Rectal smooth muscle tissue (tissue), 1 donor: ENCODE data around the gene HLA-DMB.
"Not testable (repeated sequence)": the region's sequence is repeated elsewhere in the genome, so short reads cannot be mapped to it uniquely, and the experiment has no call there.

ENCODE experiments used
- H3K27ac ChIP-seq: one replicate; pipeline ENCODE4 v1.7.0; 2013; ENCODE audit warnings: low read depth, low read length, inconsistent platforms
- H3K27me3 ChIP-seq: one replicate; pipeline ENCODE4 v1.7.0; 2013; ENCODE audit warnings: low read length; ENCODE audit not compliant: control insufficient read depth, insufficient read depth
- H3K36me3 ChIP-seq: one replicate; pipeline ENCODE4 v1.7.0; 2013; ENCODE audit warnings: low read length; ENCODE audit not compliant: control insufficient read depth, insufficient read depth
- H3K4me1 ChIP-seq: one replicate; pipeline ENCODE4 v1.7.0; 2013; ENCODE audit warnings: low read length; ENCODE audit not compliant: control insufficient read depth, insufficient read depth
- H3K4me3 ChIP-seq: one replicate; pipeline ENCODE4 v1.7.0; 2013; ENCODE audit warnings: low read length
- H3K9ac ChIP-seq: one replicate; pipeline ENCODE4 v1.7.0; 2013; ENCODE audit warnings: low read length

HLA-DMB gene

DNA sequence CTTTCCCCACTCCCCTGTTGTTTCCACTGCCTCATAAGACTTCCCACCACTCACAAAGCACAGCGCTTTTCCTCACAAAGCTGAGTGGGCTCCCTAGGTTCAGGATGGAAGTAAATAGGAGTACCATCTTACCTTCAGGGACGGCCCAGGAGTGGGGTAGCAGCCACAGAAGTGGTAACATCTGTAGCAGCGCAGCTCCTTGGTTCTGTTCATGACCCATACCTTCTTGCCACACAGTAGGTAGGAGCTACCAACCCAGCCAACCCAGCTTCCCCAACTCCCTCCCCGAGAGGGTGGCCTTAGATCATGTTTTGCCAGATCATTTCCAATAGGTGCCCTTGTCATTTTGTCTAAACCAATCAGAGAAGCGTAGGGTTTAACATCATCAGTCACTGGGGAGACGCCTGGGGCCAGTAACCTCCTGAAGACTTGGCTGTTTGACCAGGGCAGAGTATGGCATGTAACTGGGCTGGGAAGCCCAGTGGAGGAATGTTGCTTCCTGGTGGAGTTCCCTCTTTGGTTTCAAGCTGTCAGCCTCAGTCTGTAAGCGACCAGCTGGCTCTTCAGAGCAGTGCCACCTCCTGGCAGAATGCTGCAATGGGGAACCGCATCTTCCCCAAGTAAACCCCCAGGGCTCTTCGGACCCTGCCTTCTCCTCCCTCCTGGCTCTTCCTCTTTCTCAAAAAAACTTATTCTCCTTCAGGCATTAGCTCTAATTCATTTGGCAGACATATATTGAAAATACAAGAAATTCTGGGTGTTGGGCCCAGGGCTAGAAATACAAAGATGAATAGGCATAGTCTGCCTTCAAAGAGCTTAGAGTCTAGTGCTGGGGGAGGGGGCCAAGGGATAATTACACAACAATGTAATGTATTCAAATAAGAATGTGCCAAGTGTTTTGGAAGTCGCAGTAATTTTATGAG lies 12.2 kb upstream of the HLA-DMB start, which contains the start of gene HLA-DMA:
Gene HLA-DMA (minus strand): TSS at position 281 of the 923 bp plus-strand sequence. CDS start 61 bp downstream, at position 220.
- Histone ChIP-seq H3K27me3 (no peaks in the 10 kb centered on the region), H3K27ac (peak within 1 kb of the TSS; percentile 81), H3K9ac (no peak within 1 kb of the TSS), H3K4me3 (peak within 1 kb of the TSS; percentile 65), H3K4me1 (peaks cover 6% of the 10 kb centered on the region), H3K36me3 (no peaks in the 10 kb centered on the region)

DNA sequence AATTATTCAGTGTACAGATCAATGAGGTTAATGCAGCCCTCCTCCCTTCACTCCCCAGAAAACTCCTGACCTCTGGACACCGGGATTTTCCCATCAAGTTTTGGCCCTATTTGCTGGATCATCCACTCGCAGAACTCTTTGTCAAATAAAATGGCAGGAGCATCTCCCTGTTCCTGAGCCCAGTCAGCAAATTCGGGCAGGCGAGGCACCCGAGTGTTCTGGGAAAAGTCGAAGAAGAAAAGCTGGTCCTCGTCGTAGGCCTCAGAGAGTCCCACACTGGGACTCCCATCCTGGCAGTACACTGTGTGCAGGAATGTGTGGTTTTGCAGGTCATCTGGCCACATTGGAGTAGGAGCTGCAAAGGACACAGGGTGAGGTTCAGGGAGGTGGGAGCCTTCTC lies 9.6 kb upstream of the HLA-DMB start:
- Histone ChIP-seq H3K9ac (no peak overlapping the region), H3K4me3 (no peak overlapping the region), H3K36me3 (no peaks in the 10 kb centered on the region), H3K4me1 (peaks cover 6% of the 10 kb centered on the region), H3K27ac (no peak overlapping the region), H3K27me3 (no peaks in the 10 kb centered on the region)

DNA sequence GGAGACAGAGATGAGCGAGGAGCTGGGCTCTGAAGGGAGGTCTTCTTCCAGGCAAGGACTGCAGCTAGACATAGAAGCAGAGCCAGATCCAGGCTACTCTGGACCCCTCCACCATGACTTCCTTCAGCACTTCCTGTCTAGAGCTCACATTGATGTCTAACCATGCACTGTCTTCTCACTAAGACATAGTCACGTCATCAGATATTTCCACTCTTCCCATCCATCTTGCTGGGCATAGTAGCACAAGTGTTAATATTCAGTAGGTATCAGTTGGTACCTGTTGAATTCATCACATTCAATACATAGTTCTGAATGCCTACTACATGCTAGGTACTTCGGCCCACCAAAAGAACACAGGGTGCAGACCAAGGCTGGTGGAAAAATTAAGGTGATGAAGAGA lies 9.2 kb upstream of the HLA-DMB start:
- H3K27ac ChIP-seq = no peak overlapping the region
- no peaks in the 10 kb centered on the region for H3K36me3 ChIP-seq
- no peaks in the 10 kb centered on the region for H3K27me3 ChIP-seq
- H3K4me1 ChIP-seq = peaks cover 6% of the 10 kb centered on the region
- H3K9ac ChIP-seq = no peak overlapping the region
- H3K4me3 ChIP-seq = no peak overlapping the region

DNA sequence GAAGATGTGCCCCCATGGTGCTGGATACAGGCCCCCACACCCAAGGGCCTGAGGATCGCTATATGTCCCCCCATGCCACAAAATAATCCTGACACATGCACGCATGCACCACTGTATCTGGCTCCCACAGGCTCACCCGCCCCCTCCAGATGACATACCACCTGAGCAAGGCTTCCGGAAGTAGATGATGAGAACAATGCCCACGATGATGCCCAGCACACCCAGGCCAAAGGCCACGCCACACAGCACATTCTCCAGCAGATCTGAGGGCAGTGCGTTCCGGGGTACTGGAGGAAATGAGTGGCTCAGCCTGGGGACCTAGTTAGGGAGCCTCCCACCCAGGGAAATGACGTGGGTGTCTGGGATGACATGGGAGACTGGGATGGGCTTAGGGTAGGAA lies 8.3 kb upstream of the HLA-DMB start:
- H3K4me3 ChIP-seq = no peak overlapping the region
- no peaks in the 10 kb centered on the region for H3K36me3 ChIP-seq
- no peak overlapping the region for H3K27ac ChIP-seq
- no peaks in the 10 kb centered on the region for H3K27me3 ChIP-seq
- H3K4me1 ChIP-seq = peaks cover 6% of the 10 kb centered on the region
- H3K9ac ChIP-seq = no peak overlapping the region

DNA sequence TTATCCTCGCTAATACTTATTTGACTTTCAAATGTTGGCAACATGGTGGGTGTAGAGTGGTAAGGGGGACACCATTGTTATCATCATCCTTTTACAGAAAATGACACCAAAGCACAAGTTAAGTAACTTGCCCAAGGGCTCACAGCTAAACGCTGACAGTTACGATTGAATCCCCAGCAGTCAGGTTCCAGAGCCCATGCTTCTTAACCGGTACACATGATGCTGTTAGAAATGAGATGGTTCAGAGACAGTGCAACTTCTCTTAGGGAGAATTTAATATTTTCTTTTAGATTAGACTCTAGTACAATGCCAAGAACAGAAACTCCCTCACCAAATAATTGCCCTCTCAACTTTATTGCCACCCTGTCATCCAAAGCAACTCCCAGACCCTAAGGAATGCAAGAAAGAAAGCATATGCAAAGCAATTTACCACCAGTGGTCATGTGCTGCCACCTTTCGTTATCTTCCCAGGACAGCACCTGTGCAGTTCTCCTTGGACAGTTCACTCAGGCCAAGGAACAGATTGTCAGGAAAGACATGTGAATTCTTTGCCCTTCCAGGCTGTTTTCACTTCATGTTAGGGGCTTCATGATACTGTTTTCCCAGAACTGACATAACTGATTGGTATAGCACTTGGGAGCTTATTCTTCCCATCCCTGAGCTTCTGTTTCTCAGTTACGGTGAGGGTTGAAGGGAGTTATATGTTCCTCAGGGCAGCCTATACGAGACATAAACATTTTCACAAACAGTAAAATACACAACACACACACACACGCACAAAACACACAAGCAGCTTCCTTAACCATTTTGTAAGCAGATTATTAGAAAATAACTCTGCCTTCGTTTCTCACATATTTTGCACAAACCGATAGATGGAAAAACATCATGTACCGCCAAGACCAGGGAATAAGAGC lies 7.0 kb upstream of the HLA-DMB start:
- Histone ChIP-seq H3K36me3 (no peaks in the 10 kb centered on the region), H3K4me3 (no peak overlapping the region), H3K27me3 (no peaks in the 10 kb centered on the region), H3K27ac (no peak overlapping the region), H3K9ac (no peak overlapping the region), H3K4me1 (peaks cover 5% of the 10 kb centered on the region)

DNA sequence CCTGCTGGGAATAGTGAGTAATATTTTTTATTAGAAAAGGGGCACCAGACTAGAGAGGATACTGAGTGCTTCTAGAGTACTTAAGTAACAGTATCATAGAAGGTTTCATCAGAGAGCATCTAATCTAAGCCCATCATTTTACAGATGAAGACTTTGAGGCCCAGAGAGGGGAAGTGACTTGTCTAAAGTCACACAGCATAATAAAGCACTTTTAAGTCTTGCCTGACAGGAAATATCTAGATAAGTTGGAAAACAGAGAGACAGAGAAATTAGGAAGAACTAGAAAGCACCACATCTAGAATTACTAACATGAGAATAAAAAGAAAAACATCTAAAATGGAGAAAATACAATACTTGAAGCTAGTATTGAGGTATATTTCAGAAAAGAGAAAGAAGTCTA lies 6.1 kb upstream of the HLA-DMB start:
- Histone ChIP-seq H3K4me3 (no peak overlapping the region), H3K27me3 (no peaks in the 10 kb centered on the region), H3K4me1 (no peaks in the 10 kb centered on the region), H3K9ac (no peak overlapping the region), H3K36me3 (no peaks in the 10 kb centered on the region), H3K27ac (no peak overlapping the region)

DNA sequence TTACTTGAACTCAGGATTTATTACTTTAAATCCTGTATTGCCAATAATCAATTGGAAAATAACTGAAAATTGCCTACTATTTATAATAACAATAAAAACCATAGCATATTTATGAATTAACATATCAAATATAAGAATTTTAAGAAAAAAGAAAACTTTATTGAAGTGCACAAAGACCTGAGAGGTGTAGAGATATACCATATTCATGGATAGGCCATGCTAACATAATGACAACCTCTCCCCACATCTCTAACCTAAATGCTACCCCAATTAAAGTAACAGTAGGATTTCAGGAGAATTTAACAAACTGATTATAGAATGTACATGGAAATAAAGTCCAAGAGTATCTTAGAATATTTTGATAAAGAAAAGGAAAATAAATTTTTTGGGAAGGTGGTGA lies 5.1 kb upstream of the HLA-DMB start:
- no peak overlapping the region for H3K27ac ChIP-seq

DNA sequence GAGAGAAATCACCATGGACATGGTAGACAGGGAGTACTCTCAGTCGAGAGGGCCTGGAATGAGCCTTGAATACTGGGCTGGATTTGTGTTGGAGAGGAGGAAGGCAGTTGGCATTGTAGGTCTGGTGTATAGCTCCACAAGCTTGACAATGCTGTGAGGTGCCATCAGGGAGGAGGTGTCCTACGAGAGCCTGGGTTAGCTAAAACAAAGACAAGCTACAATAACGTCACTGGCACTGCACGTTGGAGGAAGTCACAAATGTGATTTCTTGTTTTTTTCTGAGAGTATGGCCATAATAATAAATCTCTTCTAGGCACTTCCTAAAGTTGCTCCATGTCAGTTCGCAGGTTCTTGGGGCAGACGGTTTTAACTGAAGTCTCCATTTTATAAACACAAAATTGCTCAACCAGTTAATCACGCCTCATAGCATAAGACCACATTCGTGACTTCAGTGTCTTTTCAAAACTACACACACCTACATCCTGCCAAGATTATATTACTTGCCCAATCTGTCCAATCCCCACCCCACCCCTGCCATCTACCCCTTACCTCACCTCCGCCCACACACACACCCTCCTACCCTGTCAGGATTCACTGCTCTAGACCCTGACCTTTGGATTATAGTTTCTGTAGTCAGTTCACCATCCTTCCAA lies 4.4 kb upstream of the HLA-DMB start:
- Histone ChIP-seq H3K9ac (no peak overlapping the region), H3K4me3 (no peak overlapping the region), H3K36me3 (no peaks in the 10 kb centered on the region), H3K27ac (peak overlapping the region; percentile 34), H3K4me1 (no peaks in the 10 kb centered on the region), H3K27me3 (no peaks in the 10 kb centered on the region)

More for the DNA sequence above, 5.1 kb upstream of the HLA-DMB start:
- Histone ChIP-seq H3K4me1 (no peaks in the 10 kb centered on the region), H3K27me3 (no peaks in the 10 kb centered on the region), H3K36me3 (no peaks in the 10 kb centered on the region), H3K9ac (no peak overlapping the region), H3K4me3 (no peak overlapping the region)

DNA sequence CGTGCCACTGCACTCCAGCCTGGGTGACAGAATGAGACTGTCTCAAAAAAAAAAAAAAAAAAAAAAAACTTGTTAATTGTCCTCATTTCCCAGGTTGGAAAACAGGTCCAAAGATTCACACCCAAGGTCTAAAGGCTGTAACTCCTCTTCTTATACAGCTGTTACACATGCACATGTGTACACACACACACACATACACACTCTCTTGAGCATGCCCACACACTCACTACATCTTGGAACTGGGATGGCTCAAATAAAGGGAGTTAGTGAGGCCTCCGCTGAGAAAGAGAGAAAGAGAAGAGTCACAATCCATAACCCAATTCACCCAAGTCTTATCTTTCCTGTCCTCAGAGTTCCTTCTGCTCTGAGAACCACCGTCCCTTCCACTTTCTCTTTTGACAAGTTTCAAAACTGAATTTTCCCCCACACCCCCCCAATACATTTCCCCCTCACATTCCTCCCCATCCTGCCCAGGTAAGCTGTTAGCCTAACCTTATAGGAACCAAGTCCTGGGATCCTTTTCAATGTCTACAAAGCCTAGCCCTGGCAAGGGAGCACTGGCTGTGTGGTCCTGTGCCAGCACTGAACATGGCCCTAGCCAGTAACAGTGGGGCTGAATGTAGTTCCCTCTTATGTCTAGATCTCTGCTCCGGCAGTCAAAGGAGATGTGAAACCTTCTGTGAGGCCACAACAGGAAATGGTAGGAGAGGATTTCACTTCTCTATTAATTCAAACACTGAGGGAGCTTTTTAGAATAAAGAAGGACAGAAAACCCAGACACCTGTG lies 3.2 kb upstream of the HLA-DMB start:
- Histone ChIP-seq H3K4me1 (no peaks in the 10 kb centered on the region), H3K4me3 (no peak overlapping the region), H3K27ac (peak overlapping the region; percentile 26), H3K9ac (peak overlapping the region; percentile 16), H3K27me3 (no peaks in the 10 kb centered on the region), H3K36me3 (no peaks in the 10 kb centered on the region)

DNA sequence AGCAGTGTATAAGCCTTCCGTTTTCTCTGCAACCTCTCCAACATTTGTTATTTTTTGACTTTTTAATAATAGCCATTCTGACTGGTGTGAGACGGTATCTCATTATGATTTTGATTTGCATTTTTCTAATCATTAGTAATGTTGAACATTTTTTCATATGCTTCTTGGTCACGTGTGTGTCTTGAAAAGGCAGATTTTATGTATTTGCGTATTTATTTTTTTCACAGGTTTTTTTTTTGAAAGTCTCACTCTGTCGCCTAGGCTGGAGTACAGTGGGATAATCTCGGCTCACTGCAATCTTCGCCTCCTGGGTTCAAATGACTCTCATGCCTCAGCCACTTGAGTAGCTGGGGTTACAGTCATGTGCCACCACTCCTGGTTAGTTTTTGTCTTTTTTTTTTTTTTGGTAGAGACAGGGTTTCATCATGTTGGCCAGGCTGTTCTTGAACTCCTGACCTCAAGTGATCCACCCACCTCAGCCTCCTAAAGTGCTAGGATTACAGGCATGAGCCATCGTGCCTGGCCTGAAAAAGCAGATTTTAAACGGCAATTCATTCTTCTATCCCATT lies 1.8 kb upstream of the HLA-DMB start:
- H3K27ac ChIP-seq = not testable (repeated sequence)

DNA sequence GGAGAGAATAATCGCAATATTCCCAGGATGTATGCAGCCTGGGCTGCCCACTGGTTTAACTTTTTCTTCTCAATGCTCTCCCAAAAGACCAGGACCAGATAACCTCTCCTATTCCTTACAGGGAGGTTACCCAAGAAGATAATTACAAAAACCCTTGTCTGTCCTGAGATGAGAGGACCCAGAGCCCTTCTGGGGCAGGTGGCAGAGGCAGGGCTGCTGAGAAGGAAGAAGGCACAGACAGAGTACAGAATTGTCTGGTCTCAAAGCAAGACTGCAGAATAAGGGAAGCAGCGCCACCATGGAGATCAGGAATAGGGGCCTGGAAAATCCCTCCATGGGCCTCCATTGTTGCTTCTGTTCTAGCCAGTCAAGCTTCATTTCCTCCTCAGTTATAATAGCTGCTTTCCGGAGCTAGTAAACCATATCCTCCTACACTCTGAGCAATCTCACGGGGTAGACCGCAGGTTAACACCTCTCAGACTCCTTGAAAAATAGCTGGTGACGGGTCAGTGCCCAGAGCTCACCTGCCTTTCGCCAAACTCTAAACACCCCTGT lies 463 bp upstream of the HLA-DMB start:
- no peaks in the 10 kb centered on the region for H3K27me3 ChIP-seq
- H3K4me1 ChIP-seq = no peaks in the 10 kb centered on the region
- H3K27ac ChIP-seq = peak overlapping the region; percentile 16
- H3K36me3 ChIP-seq = no peaks in the 10 kb centered on the region
- H3K4me3 ChIP-seq = no peak overlapping the region
- H3K9ac ChIP-seq = no peak overlapping the region

More for the DNA sequence above, 1.8 kb upstream of the HLA-DMB start:
- not testable (repeated sequence) for H3K4me3 ChIP-seq, H3K27me3 ChIP-seq, H3K4me1 ChIP-seq, H3K36me3 ChIP-seq, H3K9ac ChIP-seq
